NCI-H446 (cell line): ENCODE measurements around the gene RHCE.
"Not testable (repeated sequence)": the region's sequence is repeated elsewhere in the genome, so short reads cannot be mapped to it uniquely, and the experiment has no call there.

Experiments
- DNase-seq, 2 experiments: peaks; one replicate each; lab custom pipeline; 2025; lab: John Stamatoyannopoulos, UW

The RHCE gene

DNA sequence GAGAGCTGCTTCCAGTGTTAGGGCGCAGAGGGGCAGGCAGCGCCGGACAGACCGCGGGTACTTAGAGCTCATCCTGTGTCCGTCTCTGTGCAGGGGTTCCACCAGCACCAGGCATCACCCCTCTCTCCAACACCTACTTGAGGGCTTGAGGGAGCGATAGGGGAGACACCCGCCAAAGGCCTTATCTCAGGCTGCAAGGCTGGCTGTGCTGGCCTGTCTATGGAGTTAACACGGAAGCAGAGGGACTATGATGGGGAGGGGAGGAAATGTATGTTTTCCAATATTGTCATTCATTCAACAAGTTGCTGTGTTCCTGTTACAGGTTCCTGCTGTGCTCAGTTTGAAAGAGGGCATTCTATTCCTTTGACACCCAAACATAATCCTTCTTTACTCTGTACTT lies at the start of gene RHCE:
RHCE (minus strand) TSS at position 111 of the 400 bp plus-strand sequence; CDS start at position 72, 39 bp downstream.
- DNase-seq = not testable (repeated sequence)

DNA sequence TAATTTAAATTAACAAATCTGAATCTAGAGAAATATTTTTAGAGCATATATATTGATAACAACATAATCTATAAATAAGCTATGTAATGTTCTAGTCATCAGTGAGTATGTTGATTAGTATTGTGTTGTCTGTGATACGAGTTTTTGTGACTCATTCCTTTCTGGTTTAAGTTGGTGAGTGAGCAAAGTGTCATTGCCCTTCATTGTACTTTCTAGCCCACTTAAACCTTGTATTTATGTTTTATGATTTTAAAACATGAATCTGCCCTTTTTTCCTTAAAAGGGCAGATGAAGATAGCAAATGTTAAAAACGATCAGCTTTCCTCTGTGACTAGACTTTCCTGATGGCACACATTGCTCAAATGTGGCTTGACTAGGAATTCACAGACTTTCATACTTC lies 48.6 kb upstream of the RHCE start:
- no peak for DNase-seq

- DNase-seq = no peak
These were observed 47.4 kb upstream of the RHCE start for GRCh38 chr1:25468033-25468432.

DNA sequence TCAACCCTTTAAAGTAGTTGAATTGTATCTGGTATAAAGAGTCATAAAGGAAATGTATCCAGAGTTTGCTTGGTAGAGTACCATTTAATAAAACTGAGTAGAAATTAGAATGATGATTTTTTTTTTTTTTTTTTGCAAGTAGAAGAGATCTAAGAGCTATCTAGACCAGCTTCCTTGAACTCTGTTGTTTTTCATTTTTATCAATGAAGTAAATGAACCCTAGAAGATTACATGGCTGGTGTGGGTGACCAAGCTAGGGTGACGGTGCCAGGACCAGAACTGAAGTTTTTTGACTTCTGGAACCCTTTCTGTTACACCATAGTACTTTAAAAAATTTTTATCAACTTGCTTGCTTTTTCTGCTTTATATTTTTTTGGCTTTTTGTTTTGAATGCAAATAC lies 47.0 kb upstream of the RHCE start:
- no peak for DNase-seq

DNA sequence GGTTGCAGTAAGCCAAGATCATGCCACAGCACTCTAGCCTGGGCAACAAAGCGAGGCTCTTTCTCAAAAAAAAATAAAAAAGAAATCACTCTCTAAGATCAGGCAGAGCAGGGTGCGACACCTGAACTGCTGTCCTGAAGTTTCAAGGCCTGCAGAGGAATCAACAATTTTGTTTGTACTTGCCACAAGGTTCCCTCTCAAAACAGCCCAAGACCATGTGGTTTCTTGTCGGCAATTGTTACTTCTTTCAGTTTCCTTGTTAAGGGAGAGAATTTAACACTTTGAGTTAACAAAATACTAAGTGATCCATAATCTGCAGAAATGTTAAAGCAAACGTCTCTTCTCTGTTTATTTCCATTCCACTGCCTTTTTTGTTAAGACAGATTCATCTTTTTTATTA lies 46.6 kb upstream of the RHCE start:
- DNase-seq = no peak

GRCh38 chr1:25462732-25463131 lies 42.1 kb upstream of the RHCE start:
- DNase-seq = peak; percentile 42 to 76

DNA sequence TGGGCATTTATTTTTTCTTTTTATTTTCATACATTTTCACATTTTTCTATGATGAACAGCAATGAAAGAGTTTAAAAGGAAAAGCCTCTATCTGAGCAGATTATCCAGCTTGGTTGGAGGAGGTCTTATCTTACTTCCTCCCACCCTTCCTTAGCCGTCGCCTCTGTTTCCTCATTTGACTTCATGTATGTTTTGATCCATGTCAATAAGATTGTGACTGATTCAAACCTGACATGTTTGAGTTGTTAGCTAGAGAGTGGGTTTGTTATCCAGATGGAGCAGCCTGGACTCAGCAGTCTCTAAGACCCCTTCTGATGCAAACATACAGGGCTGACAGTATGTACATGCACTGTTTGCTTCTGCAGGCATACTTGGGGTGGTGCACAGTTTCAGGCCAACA lies 41.2 kb upstream of the RHCE start:
- no peak for DNase-seq

- DNase-seq = not testable (repeated sequence)
These were observed 40.2 kb upstream of the RHCE start for GRCh38 chr1:25460816-25461215.

DNA sequence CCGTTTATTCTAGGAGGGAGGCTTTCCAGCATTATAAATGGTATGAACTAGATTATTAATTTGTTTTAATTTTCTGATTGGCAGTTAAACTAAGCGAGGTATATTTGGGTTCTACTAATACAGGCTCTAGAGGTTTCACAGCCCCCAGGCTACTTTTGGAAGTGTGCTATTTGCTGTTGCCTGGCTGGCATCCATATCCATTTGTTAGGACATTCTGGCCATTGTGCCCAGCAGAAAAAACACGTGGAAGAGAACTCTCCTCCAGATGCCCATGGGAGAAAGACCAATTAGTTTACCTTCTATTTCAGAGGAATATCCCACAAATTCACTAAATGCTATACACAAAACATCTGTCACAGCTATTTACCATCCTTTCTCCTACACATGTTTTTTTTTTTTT lies 39.4 kb upstream of the RHCE start:
- no peak for DNase-seq

DNA sequence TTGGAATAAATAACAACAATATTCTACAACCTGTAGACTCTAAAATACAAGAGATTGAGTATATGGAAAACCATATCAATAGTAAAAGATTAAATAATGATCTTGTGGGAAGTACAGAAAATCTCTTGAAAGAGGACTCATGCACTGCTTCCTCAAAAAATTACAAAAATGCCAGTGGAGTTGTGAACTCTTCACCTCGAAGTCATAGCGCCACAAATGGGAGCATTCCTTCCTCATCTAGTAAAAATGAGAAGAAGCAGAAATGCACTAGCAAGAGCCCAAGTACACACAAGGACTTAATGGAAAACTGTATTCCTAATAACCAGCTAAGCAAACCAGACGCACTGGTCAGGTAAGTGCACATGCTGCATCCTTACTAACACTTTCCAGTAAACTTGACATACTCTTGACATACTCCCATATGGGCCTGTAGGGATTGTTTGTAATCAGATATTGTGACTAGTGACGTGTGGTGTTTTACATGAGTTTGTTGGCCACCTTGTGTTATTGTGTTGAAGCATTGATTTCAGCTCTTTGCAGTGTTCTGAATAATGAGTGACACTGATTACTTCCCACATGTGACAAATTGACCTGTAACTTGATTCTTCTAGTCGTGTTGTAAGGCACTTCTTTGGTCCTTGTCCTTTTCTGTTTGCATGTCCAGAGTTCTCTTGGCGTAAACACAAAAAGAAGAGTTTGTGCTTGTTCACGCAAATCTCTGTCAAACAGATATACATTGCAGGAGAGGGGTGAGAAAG lies 38.1 kb upstream of the RHCE start:
- DNase-seq = no peak

DNA sequence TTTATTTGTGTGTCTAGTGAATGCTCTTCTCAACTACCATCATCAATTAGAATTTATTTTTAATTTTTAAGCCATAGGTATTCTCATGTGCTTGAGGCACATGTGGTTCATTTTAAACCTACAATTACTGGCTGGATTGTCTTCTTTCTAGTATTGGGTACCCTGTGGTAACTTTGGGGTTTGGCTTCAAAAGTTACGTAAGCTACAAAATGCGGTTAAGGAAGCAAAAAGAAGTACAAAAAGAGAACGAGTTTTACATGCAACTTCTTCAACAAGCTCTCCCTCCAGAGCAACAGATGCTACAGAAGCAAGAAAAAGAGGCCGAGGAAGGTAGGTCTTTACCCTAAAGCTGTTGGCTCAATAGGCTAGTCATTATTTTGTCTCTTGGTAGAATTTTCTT lies 35.9 kb upstream of the RHCE start:
- no peak for DNase-seq

DNA sequence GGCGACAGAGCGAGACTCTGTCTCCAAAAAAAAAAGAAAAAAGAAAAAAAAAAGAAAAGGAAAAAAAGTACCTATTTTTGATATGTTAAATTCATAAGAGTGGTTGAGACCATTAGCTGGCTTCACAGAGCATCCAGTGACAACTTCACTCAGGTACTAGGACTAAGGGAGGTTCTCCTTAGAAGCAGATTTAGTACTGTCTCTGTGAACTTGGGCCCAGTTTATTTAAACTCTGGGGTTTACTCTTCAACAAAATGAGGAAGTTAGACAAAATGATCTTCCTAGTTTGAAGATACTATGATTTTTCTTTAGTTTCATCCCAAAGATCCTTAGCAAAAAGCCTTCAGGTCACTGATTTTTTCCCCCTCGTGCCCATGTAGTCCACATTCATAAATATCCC lies 31.3 kb upstream of the RHCE start:
- DNase-seq = no peak

DNA sequence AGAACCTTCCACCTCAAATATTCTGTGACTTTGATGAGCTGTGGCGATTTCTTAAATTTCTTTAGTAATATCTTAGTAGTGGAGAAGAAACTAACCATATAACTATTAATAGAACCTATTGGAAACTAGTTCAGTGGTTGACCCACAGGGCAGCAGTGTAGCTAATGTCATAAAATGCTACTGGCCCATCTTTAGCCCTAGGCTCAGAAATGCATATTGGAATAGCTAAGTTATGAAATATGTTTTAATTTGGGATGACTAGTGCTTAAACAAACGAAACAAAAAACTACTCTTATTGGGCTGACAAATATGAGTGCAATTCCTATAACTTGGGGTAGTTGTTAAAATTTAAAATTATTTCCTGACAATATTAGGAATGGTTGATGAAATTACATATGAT lies 30.3 kb upstream of the RHCE start:
- DNase-seq = no peak

DNA sequence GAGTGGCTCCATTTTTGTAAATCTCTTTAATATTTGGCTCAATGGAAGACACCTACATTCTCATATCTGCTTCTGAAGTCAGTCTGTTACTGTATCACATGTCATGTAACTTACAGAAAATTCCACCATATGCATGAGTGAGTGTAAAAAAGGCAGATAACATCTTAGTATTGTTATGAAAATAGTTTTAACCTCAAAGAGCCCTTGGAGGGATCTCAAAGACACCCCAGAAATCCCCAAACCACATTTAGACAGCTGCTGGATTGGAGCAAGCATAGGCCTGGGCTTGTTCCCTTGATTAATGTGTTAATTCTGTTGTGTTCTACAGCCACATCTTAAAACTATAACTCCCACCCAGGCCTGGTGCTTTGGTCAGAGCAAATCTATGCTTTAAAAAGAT lies 26.9 kb upstream of the RHCE start:
- DNase-seq = no peak

GRCh38 chr1:25445993-25446538 lies 25.4 kb upstream of the RHCE start:
- no peak for DNase-seq

GRCh38 chr1:25444604-25445003 lies 24.0 kb upstream of the RHCE start:
- DNase-seq = not testable (repeated sequence)

- DNase-seq = no peak
These were observed 22.5 kb upstream of the RHCE start for GRCh38 chr1:25443030-25443699.

DNA sequence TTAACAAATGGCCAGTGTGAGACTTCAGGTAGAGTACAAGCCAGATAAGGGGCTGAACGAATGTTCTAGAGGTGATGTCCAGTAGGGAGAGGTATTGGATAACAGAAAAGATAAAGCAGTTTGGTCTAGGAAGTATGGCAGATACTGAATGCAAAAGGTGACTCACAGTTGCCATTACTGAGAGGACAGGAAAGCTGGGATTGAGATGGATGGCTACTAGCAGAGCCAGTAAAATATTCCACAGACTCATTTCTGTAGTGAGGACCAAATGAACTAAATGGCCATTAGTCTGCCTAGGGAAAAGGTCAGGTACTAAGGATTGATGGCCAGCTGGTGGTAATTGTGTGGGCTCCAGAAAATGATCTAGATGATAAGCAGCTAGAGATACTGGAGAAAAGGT lies 21.6 kb upstream of the RHCE start:
- DNase-seq = no peak

GRCh38 chr1:25439287-25439686 lies 18.7 kb upstream of the RHCE start:
- no peak for DNase-seq

- DNase-seq = no peak
These were observed 17.0 kb upstream of the RHCE start for GRCh38 chr1:25437672-25438071.

GRCh38 chr1:25435397-25436108 lies 14.9 kb upstream of the RHCE start:
- DNase-seq = no peak

GRCh38 chr1:25433389-25434186 lies 13.0 kb upstream of the RHCE start:
- DNase-seq = no peak
